Measurements from ENCODE around the gene SLC25A39. TPM values are rescaled to one million over a fixed set of nuclear protein-coding genes. Genes with fewer than 3 reads are reported as not detected.
"Not testable (repeated sequence)": the region's sequence is repeated elsewhere in the genome, so short reads cannot be mapped to it uniquely, and the experiment has no call there.

SLC25A39 gene
- total and polyA plus RNA-seq, 2 donors (not counting 1 experiment from before 2014, with no cell fraction given) = 35.3 to 70.2 TPM

DNA sequence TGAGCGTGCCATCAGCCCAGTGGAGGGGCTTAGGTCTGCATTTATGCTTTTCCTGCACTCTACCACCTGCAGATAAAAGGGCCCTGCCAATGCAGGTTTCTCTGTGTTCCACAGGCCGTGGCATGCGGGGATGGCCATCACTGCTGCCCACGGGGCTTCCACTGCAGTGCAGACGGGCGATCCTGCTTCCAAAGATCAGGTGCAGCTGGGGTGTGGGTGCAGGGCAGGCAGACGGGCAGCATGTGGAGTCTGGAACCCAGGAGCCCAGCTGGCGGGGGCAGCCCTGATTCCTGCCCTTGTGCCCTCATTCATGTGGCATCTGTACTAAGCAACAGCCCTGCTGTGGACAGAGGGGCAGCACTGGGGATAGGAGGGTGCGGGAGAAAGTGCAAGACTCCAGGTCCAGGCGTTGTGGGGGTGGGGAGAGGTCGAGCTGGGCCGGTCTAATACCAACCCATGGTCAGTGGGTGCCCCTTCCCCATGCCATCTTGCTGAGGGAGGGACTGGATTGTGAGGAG, 25.0 kb upstream of the SLC25A39 start:
- H2AFZ ChIP-seq (ENCODE audit: low read length) = no peak overlapping the region
- H3K4me3 ChIP-seq (replicated peaks in 1 of 4; ENCODE audit: control extremely low read depth in 1 of 4, insufficient read depth in 1 of 4, low read depth in 3 of 4, low read length in 4 of 4) = no peak overlapping the region
- H3K79me2 ChIP-seq (ENCODE audit: control insufficient read depth, insufficient read depth, low read length) = peaks cover 7% of the 10 kb centered on the region
- no peak for TF ChIP-seq EZH2 (IDR thresholded peaks at IDR 0.05; ENCODE audit: low read length, missing control alignments)
- TF ChIP-seq, protein P1, sequence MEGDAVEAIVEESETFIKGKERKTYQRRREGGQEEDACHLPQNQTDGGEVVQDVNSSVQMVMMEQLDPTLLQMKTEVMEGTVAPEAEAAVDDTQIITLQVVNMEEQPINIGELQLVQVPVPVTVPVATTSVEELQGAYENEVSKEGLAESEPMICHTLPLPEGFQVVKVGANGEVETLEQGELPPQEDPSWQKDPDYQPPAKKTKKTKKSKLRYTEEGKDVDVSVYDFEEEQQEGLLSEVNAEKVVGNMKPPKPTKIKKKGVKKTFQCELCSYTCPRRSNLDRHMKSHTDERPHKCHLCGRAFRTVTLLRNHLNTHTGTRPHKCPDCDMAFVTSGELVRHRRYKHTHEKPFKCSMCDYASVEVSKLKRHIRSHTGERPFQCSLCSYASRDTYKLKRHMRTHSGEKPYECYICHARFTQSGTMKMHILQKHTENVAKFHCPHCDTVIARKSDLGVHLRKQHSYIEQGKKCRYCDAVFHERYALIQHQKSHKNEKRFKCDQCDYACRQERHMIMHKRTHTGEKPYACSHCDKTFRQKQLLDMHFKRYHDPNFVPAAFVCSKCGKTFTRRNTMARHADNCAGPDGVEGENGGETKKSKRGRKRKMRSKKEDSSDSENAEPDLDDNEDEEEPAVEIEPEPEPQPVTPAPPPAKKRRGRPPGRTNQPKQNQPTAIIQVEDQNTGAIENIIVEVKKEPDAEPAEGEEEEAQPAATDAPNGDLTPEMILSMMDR (conservative IDR thresholded peaks at IDR 0.05 in 1 of 2, IDR thresholded peaks at IDR 0.05 in 1 of 2; ENCODE audit: low read depth in 1 of 2, low read length in 2 of 2) = no peak
- H3K27me3 ChIP-seq (ENCODE audit: control insufficient read depth, insufficient read depth, low read length) = no peaks in the 10 kb centered on the region
- H3K9ac ChIP-seq (ENCODE audit: insufficient read depth, low read length) = no peak overlapping the region
- no peaks in the 10 kb centered on the region for H3K9me3 ChIP-seq (ENCODE audit: control insufficient read depth, insufficient read depth, low read depth, low read length)
- H3K4me1 ChIP-seq (ENCODE audit: control insufficient read depth, extremely low read depth, insufficient read depth, low read length) = no peaks in the 10 kb centered on the region
- peaks cover 18% of the 10 kb centered on the region for H3K36me3 ChIP-seq (ENCODE audit: control insufficient read depth, insufficient read depth, low read length)
- H3K4me2 ChIP-seq (ENCODE audit: extremely low read depth, insufficient read depth, low read length) = no peak overlapping the region
- no peak overlapping the region for H3K27ac ChIP-seq (ENCODE audit: insufficient read depth, low read length)
- H4K20me1 ChIP-seq (ENCODE audit: control insufficient read depth, extremely low read depth, insufficient read depth, low read length) = no peaks in the 10 kb centered on the region
- no peak for DNase-seq (ENCODE audit: low read depth in 2 of 2)

DNA sequence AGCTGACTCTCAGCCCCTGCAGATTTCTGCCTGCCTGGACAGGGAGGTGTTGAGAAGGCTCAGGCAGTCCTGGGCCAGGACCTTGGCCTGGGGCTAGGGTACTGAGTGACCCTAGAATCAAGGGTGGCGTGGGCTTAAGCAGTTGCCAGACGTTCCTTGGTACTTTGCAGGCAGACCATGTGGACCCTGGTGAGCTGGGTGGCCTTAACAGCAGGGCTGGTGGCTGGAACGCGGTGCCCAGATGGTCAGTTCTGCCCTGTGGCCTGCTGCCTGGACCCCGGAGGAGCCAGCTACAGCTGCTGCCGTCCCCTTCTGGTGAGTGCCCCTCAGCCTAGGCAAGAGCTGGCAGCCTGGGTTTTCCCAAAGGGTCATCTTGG, 24.4 kb upstream of the SLC25A39 start:
- no peak for DNase-seq (ENCODE audit: low read depth in 2 of 2)
- Histone ChIP-seq H3K79me2 (ENCODE audit: control insufficient read depth, insufficient read depth, low read length) (peaks cover 7% of the 10 kb centered on the region), H3K9ac (ENCODE audit: insufficient read depth, low read length) (no peak overlapping the region), H3K9me3 (ENCODE audit: control insufficient read depth, insufficient read depth, low read depth, low read length) (no peaks in the 10 kb centered on the region), H3K36me3 (ENCODE audit: control insufficient read depth, insufficient read depth, low read length) (peaks cover 18% of the 10 kb centered on the region), H3K4me3 (replicated peaks in 1 of 4; ENCODE audit: control extremely low read depth in 1 of 4, insufficient read depth in 1 of 4, low read depth in 3 of 4, low read length in 4 of 4) (no peak overlapping the region), H3K27me3 (ENCODE audit: control insufficient read depth, insufficient read depth, low read length) (no peaks in the 10 kb centered on the region), H4K20me1 (ENCODE audit: control insufficient read depth, extremely low read depth, insufficient read depth, low read length) (no peaks in the 10 kb centered on the region), H3K4me1 (ENCODE audit: control insufficient read depth, extremely low read depth, insufficient read depth, low read length) (no peaks in the 10 kb centered on the region), H2AFZ (ENCODE audit: low read length) (no peak overlapping the region), H3K27ac (ENCODE audit: insufficient read depth, low read length) (no peak overlapping the region), H3K4me2 (ENCODE audit: extremely low read depth, insufficient read depth, low read length) (no peak overlapping the region)
- TF ChIP-seq, protein P1 (conservative IDR thresholded peaks at IDR 0.05 in 1 of 2, IDR thresholded peaks at IDR 0.05 in 1 of 2; ENCODE audit: low read depth in 1 of 2, low read length in 2 of 2) = no peak
- TF ChIP-seq EZH2 (IDR thresholded peaks at IDR 0.05; ENCODE audit: low read length, missing control alignments) = no peak

DNA sequence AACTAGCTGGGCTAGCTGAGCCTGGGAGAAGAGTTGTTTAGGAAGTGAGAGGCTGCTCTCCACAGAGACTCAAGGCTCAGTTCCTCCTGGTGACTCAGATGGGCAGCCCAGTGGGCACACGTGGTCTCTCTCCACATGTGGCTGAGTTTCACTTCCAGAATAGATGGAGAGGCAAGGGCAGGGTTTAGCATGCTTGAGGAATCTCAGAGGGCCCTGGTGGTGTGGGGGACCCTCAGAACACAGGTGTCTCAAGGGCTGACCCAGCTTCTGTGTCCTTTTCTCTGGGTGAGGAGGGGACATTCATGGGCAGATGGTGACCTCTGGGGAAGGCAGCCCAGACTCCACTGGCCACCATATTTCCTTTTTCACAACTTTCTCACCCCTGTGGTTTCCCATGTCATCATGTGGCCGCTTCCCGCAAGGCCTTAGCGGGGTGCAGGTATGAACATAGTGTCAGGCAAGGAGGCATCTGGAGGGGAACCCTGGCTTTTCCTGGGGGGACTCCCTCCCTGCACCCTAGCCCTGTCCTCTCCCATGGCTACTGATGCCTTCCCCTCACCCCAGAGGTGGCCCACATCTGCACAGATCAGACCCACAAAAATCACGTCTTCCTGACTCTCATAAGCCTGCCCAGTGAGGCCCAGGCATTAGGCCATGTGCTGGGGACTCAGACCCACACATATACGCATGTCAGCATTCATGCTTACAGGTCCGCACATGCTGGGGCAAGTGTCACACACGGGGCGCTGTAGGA, 23.8 kb upstream of the SLC25A39 start:
- DNase-seq (ENCODE audit: low read depth in 2 of 2) = peak in 1 of 2 donors; percentile 33
- no peak overlapping the region for H3K9ac ChIP-seq (ENCODE audit: insufficient read depth, low read length)

DNA sequence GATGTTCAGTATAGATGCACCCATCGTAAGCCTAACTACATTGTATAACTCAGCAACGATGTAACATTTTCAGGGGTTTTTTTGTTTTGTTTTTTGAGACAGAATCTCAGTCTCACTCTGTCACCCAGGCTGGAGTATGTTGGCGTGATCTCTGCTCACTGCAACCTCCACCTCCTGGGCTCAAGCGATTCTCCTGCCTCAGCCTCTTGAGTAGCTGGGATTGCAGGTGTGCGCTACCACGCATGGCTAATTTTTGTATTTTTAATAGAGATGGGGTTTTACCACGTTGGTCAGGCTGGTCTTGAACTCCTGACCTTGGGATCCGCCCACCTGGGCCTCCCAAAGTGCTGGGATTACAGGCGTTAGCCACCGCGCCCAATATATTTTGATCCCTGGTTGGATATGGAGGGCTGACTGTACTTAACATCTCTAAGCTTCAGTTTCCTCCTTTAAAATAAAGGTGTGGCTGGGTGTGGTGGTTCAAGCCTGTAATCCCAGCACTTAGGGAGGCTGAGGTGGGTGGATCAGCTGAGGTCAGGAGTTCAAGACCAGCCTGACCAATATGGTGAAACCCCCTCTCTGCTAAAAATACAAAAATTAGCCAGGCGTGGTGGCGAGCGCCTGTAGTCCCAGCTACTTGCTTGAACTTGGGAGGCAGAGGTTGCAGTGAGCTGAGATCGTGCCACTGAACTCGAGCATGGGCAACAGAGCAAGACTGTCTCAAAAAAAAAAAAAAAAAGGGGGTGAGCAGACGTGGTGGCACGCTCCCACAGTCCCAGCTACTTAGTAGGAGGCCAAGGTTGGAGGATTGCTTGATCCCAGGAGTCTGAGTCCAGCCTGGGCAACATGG, 22.8 kb upstream of the SLC25A39 start:
- H3K27me3 ChIP-seq (ENCODE audit: control insufficient read depth, insufficient read depth, low read length); H3K4me2 ChIP-seq (ENCODE audit: extremely low read depth, insufficient read depth, low read length); H4K20me1 ChIP-seq (ENCODE audit: control insufficient read depth, extremely low read depth, insufficient read depth, low read length); H2AFZ ChIP-seq (ENCODE audit: low read length); DNase-seq (ENCODE audit: low read depth in 2 of 2); H3K4me1 ChIP-seq (ENCODE audit: control insufficient read depth, extremely low read depth, insufficient read depth, low read length); H3K4me3 ChIP-seq (replicated peaks in 1 of 4; ENCODE audit: control extremely low read depth in 1 of 4, insufficient read depth in 1 of 4, low read depth in 3 of 4, low read length in 4 of 4); H3K9ac ChIP-seq (ENCODE audit: insufficient read depth, low read length); H3K27ac ChIP-seq (ENCODE audit: insufficient read depth, low read length); H3K79me2 ChIP-seq (ENCODE audit: control insufficient read depth, insufficient read depth, low read length); H3K9me3 ChIP-seq (ENCODE audit: control insufficient read depth, insufficient read depth, low read depth, low read length): not testable (repeated sequence)
- H3K36me3 ChIP-seq (ENCODE audit: control insufficient read depth, insufficient read depth, low read length) = peaks cover 16% of the 10 kb centered on the region

More for the DNA sequence above, 23.8 kb upstream of the SLC25A39 start:
- Histone ChIP-seq H3K27me3 (ENCODE audit: control insufficient read depth, insufficient read depth, low read length) (no peaks in the 10 kb centered on the region), H3K36me3 (ENCODE audit: control insufficient read depth, insufficient read depth, low read length) (peaks cover 18% of the 10 kb centered on the region), H3K4me3 (replicated peaks in 1 of 4; ENCODE audit: control extremely low read depth in 1 of 4, insufficient read depth in 1 of 4, low read depth in 3 of 4, low read length in 4 of 4) (no peak overlapping the region), H3K4me2 (ENCODE audit: extremely low read depth, insufficient read depth, low read length) (no peak overlapping the region), H2AFZ (ENCODE audit: low read length) (no peak overlapping the region), H3K79me2 (ENCODE audit: control insufficient read depth, insufficient read depth, low read length) (peaks cover 7% of the 10 kb centered on the region), H3K4me1 (ENCODE audit: control insufficient read depth, extremely low read depth, insufficient read depth, low read length) (no peaks in the 10 kb centered on the region), H3K27ac (ENCODE audit: insufficient read depth, low read length) (no peak overlapping the region), H3K9me3 (ENCODE audit: control insufficient read depth, insufficient read depth, low read depth, low read length) (no peaks in the 10 kb centered on the region), H4K20me1 (ENCODE audit: control insufficient read depth, extremely low read depth, insufficient read depth, low read length) (no peaks in the 10 kb centered on the region)
- TF ChIP-seq EZH2 (IDR thresholded peaks at IDR 0.05; ENCODE audit: low read length, missing control alignments) = no peak
- TF ChIP-seq, protein P1 (conservative IDR thresholded peaks at IDR 0.05 in 1 of 2, IDR thresholded peaks at IDR 0.05 in 1 of 2; ENCODE audit: low read depth in 1 of 2, low read length in 2 of 2) = no peak
